DND-41 (cell line): Measurements from ENCODE around the gene PDLIM5.

Source experiments
- ATAC-seq: fragments of 200-7000 bp; cut with Tn5 transposase; 3 replicates; pipeline ENCODE4 v1.9.1; 2021; ENCODE audit warnings: low read depth; ENCODE audit not compliant: insufficient read depth
- DNase-seq: peaks from one replicate; pipeline ENCODE4 v3.0.0-alpha.2; 2020
- H2AFZ ChIP-seq: 2 replicates; pipeline ENCODE4 v1.6.0; 2012; ENCODE audit warnings: low read depth, low read length
- H3K27ac ChIP-seq: 2 replicates; pipeline ENCODE4 v1.5.1; 2012; ENCODE audit warnings: low read length, inconsistent platforms
- H3K27me3 ChIP-seq: fragments of 200-600 bp; sonication (generic); 2 replicates; pipeline ENCODE4 v1.6.0; 2012; ENCODE audit warnings: low read length, mild to moderate bottlenecking, inconsistent platforms; ENCODE audit not compliant: insufficient read depth, poor library complexity
- H3K36me3 ChIP-seq: 2 replicates; pipeline ENCODE4 v1.5.1; 2012; ENCODE audit warnings: low read length, inconsistent platforms; ENCODE audit not compliant: insufficient read depth
- H3K4me1 ChIP-seq: 2 replicates; pipeline ENCODE4 v1.5.1; 2012; ENCODE audit warnings: mild to moderate bottlenecking, low read length; ENCODE audit not compliant: insufficient read depth
- H3K4me2 ChIP-seq: 2 replicates; pipeline ENCODE4 v1.6.0; 2012; ENCODE audit warnings: mild to moderate bottlenecking, moderate library complexity, low read length, inconsistent platforms; ENCODE audit not compliant: insufficient read depth
- H3K4me3 ChIP-seq, 2 experiments: fragments of 200-600 bp in 1 of 2; shearing (Covaris generic) in 1 of 2; 2 replicates each; pipeline ENCODE4 v1.5.1; 2012 to 2016; ENCODE audit warnings: inconsistent platforms in 2 of 2, low read length in 2 of 2, mild to moderate bottlenecking in 2 of 2, low read depth in 1 of 2, moderate library complexity in 1 of 2
- H3K79me2 ChIP-seq: 2 replicates; pipeline ENCODE4 v1.6.0; 2012; ENCODE audit warnings: low read length, inconsistent platforms; ENCODE audit not compliant: insufficient read depth
- H3K9ac ChIP-seq: 2 replicates; pipeline ENCODE4 v1.6.0; 2012; ENCODE audit warnings: low read depth, mild to moderate bottlenecking, inconsistent platforms, low read length, moderate library complexity
- H3K9me3 ChIP-seq: 2 replicates; pipeline ENCODE4 v1.5.1; 2012; ENCODE audit warnings: low read length, moderate library complexity, mild to moderate bottlenecking, inconsistent platforms; ENCODE audit not compliant: insufficient read depth, severe bottlenecking
- H4K20me1 ChIP-seq: 2 replicates; pipeline ENCODE4 v1.6.0; 2012; ENCODE audit warnings: low read length; ENCODE audit not compliant: insufficient read depth
- EZH2 ChIP-seq: IDR thresholded peaks from 3 replicates; pipeline ENCODE4 v1.6.1; 2012; ENCODE audit warnings: borderline replicate concordance, low read depth, mild to moderate bottlenecking, moderate library complexity, low read length, inconsistent platforms; ENCODE audit not compliant: severe bottlenecking
- TF ChIP-seq, protein P1 (sequence below): IDR thresholded peaks from 2 replicates; pipeline ENCODE4 v1.5.1; 2012; ENCODE audit warnings: borderline replicate concordance, low read length, moderate library complexity, mild to moderate bottlenecking; ENCODE audit not compliant: poor library complexity, severe bottlenecking; ENCODE audit errors: extremely low read depth

Gene PDLIM5

DNA sequence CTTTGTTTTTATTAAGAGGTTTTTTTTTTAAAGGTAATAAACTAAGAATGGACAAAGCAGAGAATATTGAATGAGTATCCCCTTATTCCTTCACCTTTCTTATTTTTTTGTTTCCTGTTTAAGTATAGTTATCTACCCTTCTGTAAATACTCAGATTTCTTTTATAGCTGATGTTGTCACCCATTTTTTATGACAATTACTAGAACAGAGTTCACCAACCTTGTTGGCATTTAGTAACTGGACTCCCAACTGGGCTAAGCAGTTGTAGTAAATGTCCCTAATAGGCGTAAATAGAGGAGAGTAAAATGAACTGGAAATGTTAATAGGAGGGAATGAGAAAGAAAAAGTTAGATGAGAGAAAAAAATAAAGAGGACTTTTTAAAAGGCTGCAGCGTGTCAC lies 9.8 kb downstream of the PDLIM5 start:
- H3K36me3 ChIP-seq = no peaks in the 10 kb centered on the region
- H3K4me3 ChIP-seq = no peak overlapping the region
- H4K20me1 ChIP-seq = no peaks in the 10 kb centered on the region
- H2AFZ ChIP-seq = no peak overlapping the region
- no peak overlapping the region for H3K4me2 ChIP-seq
- DNase-seq = no peak
- H3K9ac ChIP-seq = no peak overlapping the region
- H3K79me2 ChIP-seq = 0 out of 2 replicates have a peak, but pooled peaks cover 2% of the 10 kb centered on the region
- no peak overlapping the region for H3K27ac ChIP-seq
- no peaks in the 10 kb centered on the region for H3K4me1 ChIP-seq
- no peaks in the 10 kb centered on the region for H3K9me3 ChIP-seq
- ATAC-seq = no peak
- no peak for TF ChIP-seq EZH2
- TF ChIP-seq, protein P1, sequence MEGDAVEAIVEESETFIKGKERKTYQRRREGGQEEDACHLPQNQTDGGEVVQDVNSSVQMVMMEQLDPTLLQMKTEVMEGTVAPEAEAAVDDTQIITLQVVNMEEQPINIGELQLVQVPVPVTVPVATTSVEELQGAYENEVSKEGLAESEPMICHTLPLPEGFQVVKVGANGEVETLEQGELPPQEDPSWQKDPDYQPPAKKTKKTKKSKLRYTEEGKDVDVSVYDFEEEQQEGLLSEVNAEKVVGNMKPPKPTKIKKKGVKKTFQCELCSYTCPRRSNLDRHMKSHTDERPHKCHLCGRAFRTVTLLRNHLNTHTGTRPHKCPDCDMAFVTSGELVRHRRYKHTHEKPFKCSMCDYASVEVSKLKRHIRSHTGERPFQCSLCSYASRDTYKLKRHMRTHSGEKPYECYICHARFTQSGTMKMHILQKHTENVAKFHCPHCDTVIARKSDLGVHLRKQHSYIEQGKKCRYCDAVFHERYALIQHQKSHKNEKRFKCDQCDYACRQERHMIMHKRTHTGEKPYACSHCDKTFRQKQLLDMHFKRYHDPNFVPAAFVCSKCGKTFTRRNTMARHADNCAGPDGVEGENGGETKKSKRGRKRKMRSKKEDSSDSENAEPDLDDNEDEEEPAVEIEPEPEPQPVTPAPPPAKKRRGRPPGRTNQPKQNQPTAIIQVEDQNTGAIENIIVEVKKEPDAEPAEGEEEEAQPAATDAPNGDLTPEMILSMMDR = no peak
- H3K27me3 ChIP-seq = no peaks in the 10 kb centered on the region

DNA sequence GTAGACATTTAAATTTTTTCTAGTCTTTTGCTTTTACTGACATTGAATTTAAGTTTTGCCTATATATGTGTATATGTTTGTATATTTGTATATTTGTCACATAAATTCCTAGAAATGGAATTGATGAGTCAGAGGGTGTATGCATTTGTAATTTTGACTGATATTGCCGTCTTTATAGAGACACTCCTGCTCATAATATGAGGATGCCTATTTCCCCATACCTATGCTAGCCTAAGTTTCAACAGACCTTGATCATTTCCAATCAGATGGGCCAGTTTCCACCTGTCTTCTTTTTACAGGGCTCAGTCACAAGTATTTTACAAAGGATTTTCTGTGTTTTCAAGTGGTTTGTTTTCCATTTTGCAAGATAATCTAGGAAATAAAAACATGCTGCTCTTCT lies 10.8 kb downstream of the PDLIM5 start:
- Histone ChIP-seq H3K27me3 (no peaks in the 10 kb centered on the region), H3K9me3 (no peaks in the 10 kb centered on the region), H3K79me2 (0 out of 2 replicates have a peak, but pooled peaks cover 2% of the 10 kb centered on the region), H3K4me3 (no peak overlapping the region), H2AFZ (no peak overlapping the region), H4K20me1 (no peaks in the 10 kb centered on the region), H3K4me2 (no peak overlapping the region), H3K27ac (no peak overlapping the region), H3K36me3 (no peaks in the 10 kb centered on the region), H3K4me1 (no peaks in the 10 kb centered on the region), H3K9ac (no peak overlapping the region)
- TF ChIP-seq, protein P1 = no peak
- TF ChIP-seq EZH2 = no peak
- DNase-seq (no peak), ATAC-seq (no peak)

GRCh38 chr4:94463771-94464170 lies 12.0 kb downstream of the PDLIM5 start:
- no peaks in the 10 kb centered on the region for H3K36me3 ChIP-seq
- H3K27ac ChIP-seq = no peak overlapping the region
- H3K9me3 ChIP-seq = no peaks in the 10 kb centered on the region
- no peak overlapping the region for H2AFZ ChIP-seq
- H3K4me2 ChIP-seq = no peak overlapping the region
- H3K4me3 ChIP-seq = no peak overlapping the region
- no peak overlapping the region for H3K9ac ChIP-seq
- DNase-seq (no peak), ATAC-seq (no peak)
- TF ChIP-seq EZH2 = no peak
- TF ChIP-seq, protein P1 = no peak
- H3K4me1 ChIP-seq = no peaks in the 10 kb centered on the region
- H3K79me2 ChIP-seq = 0 out of 2 replicates have a peak, but pooled peaks cover 2% of the 10 kb centered on the region
- H4K20me1 ChIP-seq = no peaks in the 10 kb centered on the region
- H3K27me3 ChIP-seq = no peaks in the 10 kb centered on the region

DNA sequence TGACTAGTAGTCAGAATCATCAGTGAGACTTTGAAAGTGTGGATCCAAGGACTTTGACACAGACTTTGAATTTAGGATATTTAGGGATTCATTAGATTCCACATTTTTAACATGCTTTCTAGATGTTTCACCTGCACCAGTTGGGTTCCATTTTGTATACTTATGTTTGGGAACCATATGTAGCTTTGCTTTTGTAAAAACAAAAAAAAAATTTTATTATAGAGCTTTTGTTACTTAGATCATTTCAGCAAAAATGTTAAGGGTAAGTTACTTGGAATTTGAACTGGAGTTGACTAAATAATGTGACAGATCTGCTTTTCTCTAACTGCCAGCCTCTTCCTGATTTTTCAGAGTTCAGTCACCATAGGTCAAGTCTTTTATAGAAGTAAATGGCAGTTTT lies 14.6 kb downstream of the PDLIM5 start:
- Histone ChIP-seq H3K9ac (no peak overlapping the region), H2AFZ (no peak overlapping the region), H3K4me3 (no peak overlapping the region), H3K4me2 (no peak overlapping the region), H3K27ac (no peak overlapping the region), H3K4me1 (no peaks in the 10 kb centered on the region), H4K20me1 (no peaks in the 10 kb centered on the region), H3K9me3 (peaks cover 2% of the 10 kb centered on the region), H3K36me3 (no peaks in the 10 kb centered on the region), H3K79me2 (0 out of 2 replicates have a peak, but pooled peaks cover 2% of the 10 kb centered on the region), H3K27me3 (no peaks in the 10 kb centered on the region)
- TF ChIP-seq EZH2 = no peak
- TF ChIP-seq, protein P1 = no peak
- DNase-seq = no peak
- ATAC-seq = no peak
